ENCODE measurements around the gene ABHD1. TPM values are rescaled to one million over a fixed set of nuclear protein-coding genes. Genes with fewer than 3 reads are reported as not detected.

Gene ABHD1
- total RNA-seq, result not detected in 2 replicates

GRCh38 chr2:27123302-27124150, at the start of gene ABHD1:
Gene ABHD1 (plus strand): TSS chr2:27123815. CDS start chr2:27123949, 134 bp downstream.

GRCh38 chr2:27078267-27079194, 45.1 kb upstream of the ABHD1 start, which contains the start of gene EMILIN1:
Gene EMILIN1 (plus strand): TSS chr2:27078615. CDS start chr2:27079066, 451 bp downstream.

GRCh38 chr2:27086724-27087593, 36.7 kb upstream of the ABHD1 start, which contains the start of gene KHK:
Gene KHK (plus strand): TSS chr2:27086772. CDS start chr2:27087260, 488 bp downstream.

GRCh38 chr2:27118525-27119329, 4.9 kb upstream of the ABHD1 start, which contains the start of gene CGREF1:
Gene CGREF1 (minus strand): TSS chr2:27119128. CDS start chr2:27104366, 14,762 bp downstream.

GRCh38 chr2:27133905-27134780, 10.5 kb downstream of the ABHD1 start, which contains the start of gene PREB:
Gene PREB (minus strand): TSS chr2:27134636. CDS start chr2:27134421, 215 bp downstream.

GRCh38 chr2:27139310-27139709, 15.7 kb downstream of the ABHD1 start, which contains the start of gene PRR30:
Gene PRR30 (minus strand): TSS chr2:27139410. CDS start chr2:27138329, 1,081 bp downstream.

GRCh38 chr2:27148801-27149439, 25.3 kb downstream of the ABHD1 start, which contains the start of gene TCF23:
Gene TCF23 (plus strand): TSS chr2:27149004. CDS start chr2:27149134, 130 bp downstream.

Other genes with a start within 250 kb of the ABHD1 start
- 4.9 and 9.7 TPM in 2 replicates for gene MAPRE3, start 153.2 kb upstream of the ABHD1 start, total RNA-seq
- gene TMEM214, start 90.8 kb upstream of the ABHD1 start, total RNA-seq, result 48.9 and 66.5 TPM in 2 replicates
- 22.6 and 24.6 TPM in 2 replicates for gene AGBL5, start 72.1 kb upstream of the ABHD1 start, total RNA-seq
- gene OST4, start 52.2 kb upstream of the ABHD1 start, total RNA-seq, result 364 and 815 TPM in 2 replicates
- 546 and 790 TPM in 2 replicates for gene EMILIN1, start 45.2 kb upstream of the ABHD1 start, total RNA-seq
- gene KHK, start 37.0 kb upstream of the ABHD1 start, total RNA-seq, result 0.24 and 1.0 TPM in 2 replicates
- gene CGREF1, start 4.7 kb upstream of the ABHD1 start, total RNA-seq, result 1.2 and 4.6 TPM in 2 replicates
- 53.0 and 92.5 TPM in 2 replicates for gene PREB, start 10.8 kb downstream of the ABHD1 start, total RNA-seq
- gene PRR30, start 15.6 kb downstream of the ABHD1 start, total RNA-seq, result not detected in 2 replicates
- not detected in 2 replicates for gene TCF23, start 25.2 kb downstream of the ABHD1 start, total RNA-seq
- gene ATRAID, start 88.2 kb downstream of the ABHD1 start, total RNA-seq, result 225 and 250 TPM in 2 replicates
- gene SLC5A6, start 88.5 kb downstream of the ABHD1 start, total RNA-seq, result 18.3 and 26.0 TPM in 2 replicates
- 22.5 and 42.7 TPM in 2 replicates for gene CAD, start 93.6 kb downstream of the ABHD1 start, total RNA-seq
- gene SLC30A3, start 139.2 kb downstream of the ABHD1 start, total RNA-seq, result not detected in 2 replicates
- not detected in 2 replicates for gene DNAJC5G, start 151.6 kb downstream of the ABHD1 start, total RNA-seq
- 0.24 TPM in 1 of 2 replicates, not detected in the other for gene TRIM54, start 158.6 kb downstream of the ABHD1 start, total RNA-seq
- 1.0 and 11.3 TPM in 2 replicates for gene UCN, start 184.6 kb downstream of the ABHD1 start, total RNA-seq
- 80.7 and 88.8 TPM in 2 replicates for gene MPV17, start 199.3 kb downstream of the ABHD1 start, total RNA-seq
- gene GTF3C2, start 232.9 kb downstream of the ABHD1 start, total RNA-seq, result 44.7 and 50.6 TPM in 2 replicates
- gene EIF2B4, start 246.5 kb downstream of the ABHD1 start, total RNA-seq, result 25.9 and 29.5 TPM in 2 replicates
- 77.5 and 138 TPM in 2 replicates for gene SNX17, start 246.8 kb downstream of the ABHD1 start, total RNA-seq